Thyroid gland (tissue), 4 donors: Measurements from ENCODE around the gene TFF3. TPM values are rescaled to one million over a fixed set of nuclear protein-coding genes. Genes with fewer than 3 reads are reported as not detected.
A peak's percentile ranks its signal among the peaks of the same experiment; 100 is the strongest.

ENCODE experiments used
- DNase-seq, 2 donors: peaks; one replicate each; pipeline ENCODE4 v3.0.0-alpha.2; 2019
- H3K27ac ChIP-seq, 3 donors: fragments of 200-600 bp; sonication (generic); 1 replicate in 2 of 3; 2 replicates in 1 of 3; pipeline ENCODE4 v1.5.1; 2016 to 2019; ENCODE audit warnings: mild to moderate bottlenecking in 1 of 3, moderate library complexity in 1 of 3
- H3K27me3 ChIP-seq: fragments of 200-600 bp; sonication (generic); one replicate; pipeline ENCODE4 v1.5.1; 2019
- H3K36me3 ChIP-seq, 2 donors: fragments of 200-600 bp; sonication (generic); one replicate each; pipeline ENCODE4 v1.5.1; 2016 to 2019
- H3K4me1 ChIP-seq, 2 donors: fragments of 200-600 bp; sonication (generic); one replicate each; pipeline ENCODE4 v1.5.1; 2017 to 2019
- H3K4me3 ChIP-seq, 3 donors: fragments of 200-600 bp; sonication (generic); replicated peaks in 1 of 3; 1 replicate in 2 of 3; 2 replicates in 1 of 3; pipeline ENCODE4 v1.5.1; 2016; ENCODE audit warnings: mild to moderate bottlenecking in 1 of 3
- H3K9me3 ChIP-seq: fragments of 200-600 bp; sonication (generic); one replicate; pipeline ENCODE4 v1.5.1; 2017
- CTCF ChIP-seq, 6 experiments: fragments of 200-600 bp in 3 of 6; fragments of 450-650 bp in 3 of 6; sonication (generic) in 3 of 6; IDR thresholded peaks; one replicate each; pipeline ENCODE4 v1.5.1; 2016 to 2019; ENCODE audit warnings: antibody characterized with exemption in 6 of 6, mild to moderate bottlenecking in 2 of 6, inconsistent platforms in 1 of 6, moderate library complexity in 1 of 6
- POLR2A ChIP-seq, 2 donors: fragments of 450-650 bp; IDR thresholded peaks; one replicate each; pipeline ENCODE4 v1.6.1; 2017; ENCODE audit warnings: antibody characterized with exemption in 2 of 2, mild to moderate bottlenecking in 2 of 2, moderate library complexity in 1 of 2
- WGBS, 2 donors: methylation state at CpG; one replicate each; pipeline ENCODE4 v1.1.5; 2017; 5-methylcytosine and 5-hydroxymethylcytosine counted together
- intact Hi-C: fragments of 100-400 bp; cut with DNase I; formaldehyde crosslinking; loops from one replicate; pipeline ENCODE4 v1.15.1; 2023
- total RNA-seq, 4 donors: library from RNA; depleted of rRNA; stranded (reverse); fragments of >200 nt; gene quantifications; one replicate each; pipeline ENCODE4 v1.2.3, GENCODE V29; 2016

TFF3 gene
- total RNA-seq, 4 donors from 2014 or later = 246 to 4,817 (median 914) TPM

- WGBS, 2 donors = 67 to 72% methylated on average over 9 to 12 of the region's 12 CpGs
- no peak overlapping the region for H3K4me3 ChIP-seq
Measured at GRCh38 chr21:42302076-42302650, 13.0 kb downstream of the TFF3 start.

GRCh38 chr21:42301371-42302075 is 13.7 kb downstream of the TFF3 start:
- H3K27me3 ChIP-seq = no peaks in the 10 kb centered on the region
- no peak overlapping the region for H3K4me3 ChIP-seq
- H3K36me3 ChIP-seq = no peaks in the 10 kb centered on the region
- no peak for DNase-seq
- TF ChIP-seq POLR2A (IDR thresholded peaks at IDR 0.05) (no peak), CTCF (IDR thresholded peaks at IDR 0.05) (no peak)
- peak overlapping the region; percentile 58 to 74 (median 70) for H3K27ac ChIP-seq
- 74 to 76% methylated on average over 15 to 17 of the region's 20 CpGs for WGBS, 2 donors
- H3K9me3 ChIP-seq = no peaks in the 10 kb centered on the region
- peaks cover 0 to 16% of the 10 kb centered on the region in 2 donors for H3K4me1 ChIP-seq
- intact Hi-C loops = no loop called here

More at GRCh38 chr21:42302076-42302650, 13.0 kb downstream of the TFF3 start:
- Histone ChIP-seq H3K27me3 (no peaks in the 10 kb centered on the region), H3K27ac (peak overlapping the region; percentile 5 to 74 (median 55)), H3K36me3 (no peaks in the 10 kb centered on the region), H3K4me1 (peaks cover 0 to 16% of the 10 kb centered on the region in 2 donors), H3K9me3 (no peaks in the 10 kb centered on the region)
- TF ChIP-seq POLR2A (IDR thresholded peaks at IDR 0.05) (no peak), CTCF (IDR thresholded peaks at IDR 0.05) (no peak)
- no peak for DNase-seq
- intact Hi-C loops = no loop called here

DNA sequence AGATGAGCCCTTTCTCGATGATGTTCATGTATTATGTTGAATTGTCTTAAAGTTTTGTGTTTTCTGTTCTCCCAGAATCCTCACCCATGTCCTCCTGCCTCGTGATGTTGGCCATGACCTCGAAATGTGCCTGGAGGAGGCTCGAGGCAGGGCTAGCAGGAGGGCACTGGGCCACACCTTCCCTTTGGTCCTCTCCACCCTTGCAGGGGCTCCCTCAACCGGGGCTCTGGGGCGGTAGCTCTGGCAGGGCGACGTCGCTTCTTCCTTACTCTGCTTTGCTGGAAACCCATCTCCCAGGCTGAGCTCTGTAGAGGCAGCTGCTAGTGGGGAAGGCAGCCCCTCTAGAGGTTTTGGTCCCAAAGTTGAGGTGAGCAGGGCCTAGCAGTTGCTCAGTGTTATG is 14.3 kb downstream of the TFF3 start:
- Histone ChIP-seq H3K4me1 (peaks cover 0 to 16% of the 10 kb centered on the region in 2 donors), H3K4me3 (no peak overlapping the region), H3K9me3 (no peaks in the 10 kb centered on the region), H3K27me3 (no peaks in the 10 kb centered on the region), H3K27ac (peak overlapping the region; percentile 58 to 74 (median 70)), H3K36me3 (no peaks in the 10 kb centered on the region)
- intact Hi-C loops = no loop called here
- DNase-seq = no peak
- 92% methylated on average over 9 of the region's 9 CpGs for WGBS, 2 donors
- TF ChIP-seq CTCF (IDR thresholded peaks at IDR 0.05) (no peak), POLR2A (IDR thresholded peaks at IDR 0.05) (no peak)

DNA sequence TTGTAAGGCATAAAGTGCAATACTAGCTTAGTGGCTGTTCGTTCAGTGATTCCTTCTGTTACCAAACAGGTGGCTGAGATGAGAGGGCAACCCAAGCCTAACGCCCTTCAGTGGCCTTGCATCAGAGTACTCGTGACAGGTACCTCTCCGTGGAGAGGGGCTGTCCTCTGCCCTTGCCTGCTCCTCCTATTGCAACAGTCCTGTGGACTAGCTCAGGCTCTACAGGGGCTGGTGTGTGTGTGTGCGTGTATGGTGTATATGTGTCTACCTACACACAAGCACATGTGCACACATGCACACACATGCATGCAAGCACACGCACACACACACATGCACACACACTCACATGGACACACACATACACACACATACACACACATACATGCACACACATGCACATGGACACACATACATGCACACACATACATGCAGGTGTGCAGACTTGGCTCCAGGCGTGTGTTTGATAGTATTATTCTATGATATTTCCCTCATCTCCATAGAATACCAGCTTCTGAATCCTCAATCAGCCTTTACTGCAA is 15.1 kb downstream of the TFF3 start:
- Histone ChIP-seq H3K4me1 (peaks cover 0 to 16% of the 10 kb centered on the region in 2 donors), H3K9me3 (no peaks in the 10 kb centered on the region), H3K27ac (peak overlapping the region in 1 of 3 donors; percentile 61), H3K4me3 (no peak overlapping the region), H3K27me3 (no peaks in the 10 kb centered on the region), H3K36me3 (no peaks in the 10 kb centered on the region)
- no peak for DNase-seq
- no peak for TF ChIP-seq CTCF (IDR thresholded peaks at IDR 0.05)
- no peak for TF ChIP-seq POLR2A (IDR thresholded peaks at IDR 0.05)
- intact Hi-C loops = no loop called here
- 83 to 87% methylated on average over 7 of the region's 7 CpGs for WGBS, 2 donors
